Measurements from ENCODE around the gene RSPH10B2. TPM values are rescaled to one million over a fixed set of nuclear protein-coding genes. Genes with fewer than 3 reads are reported as not detected.

Gene RSPH10B2
- total and polyA plus RNA-seq, 2 of the 13 experiments (the other 11 are each of a cell fraction or from before 2014, with no cell fraction given) = 0.31 TPM; not detected in 1

DNA sequence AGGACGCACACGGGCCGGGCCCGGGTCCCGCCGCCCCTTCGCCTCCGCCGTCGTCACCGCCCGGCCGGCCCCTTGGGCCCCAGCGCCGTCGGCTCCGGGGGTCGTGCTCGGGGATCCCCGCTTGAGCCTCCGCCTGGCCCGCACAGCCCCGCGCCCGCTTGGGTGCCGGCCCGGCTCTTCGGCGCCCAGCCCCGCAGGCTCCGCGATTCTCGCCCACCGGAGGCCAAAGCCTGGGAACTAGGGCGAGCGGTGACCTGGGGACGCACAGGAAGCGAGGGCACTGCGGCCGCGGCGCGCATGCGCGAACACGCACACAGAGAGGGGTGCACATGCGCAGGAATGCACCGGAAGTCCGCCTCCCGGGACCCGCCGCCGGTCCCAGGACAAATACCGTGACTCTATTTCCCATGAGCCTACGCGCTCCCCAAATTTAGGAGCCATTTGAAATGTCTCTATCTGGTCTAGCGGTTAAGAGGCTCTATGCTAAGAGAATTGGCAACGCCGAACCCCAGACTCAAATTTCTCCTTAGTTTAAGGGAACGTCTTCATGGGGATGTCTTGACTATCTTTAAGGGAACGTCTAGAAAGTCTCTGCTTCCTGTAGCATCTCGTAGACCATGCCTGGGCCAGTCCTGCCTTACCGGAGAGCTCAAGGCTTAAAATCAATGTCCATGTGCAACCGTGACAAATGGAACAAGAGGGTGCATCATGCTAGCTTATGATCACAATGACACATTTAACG lies 47.1 kb upstream of the RSPH10B2 start, which contains the start of gene ZNF12 (continued):
- TF ChIP-seq ZNF343 (CRISPR knock-in tag; IDR thresholded peaks at IDR 0.05) = no peak
- TF ChIP-seq ZBTB7A (CRISPR knock-in tag; IDR thresholded peaks at IDR 0.05) = no peak
- TF ChIP-seq ZNF143 (CRISPR knock-in tag; IDR thresholded peaks at IDR 0.05) = peak; percentile 89
- no peak for TF ChIP-seq ZNF562 (CRISPR knock-in tag; IDR thresholded peaks at IDR 0.05; ENCODE audit: borderline replicate concordance)
- peak; percentile 72; the same call in 1 of the 2 replicates for TF ChIP-seq ZNF816 (CRISPR knock-in tag; IDR thresholded peaks at IDR 0.05; ENCODE audit: borderline replicate concordance)
- 0 out of 2 replicates have a peak, but pooled peaks have one; percentile 29 for TF ChIP-seq ZNF841 (CRISPR knock-in tag; IDR thresholded peaks at IDR 0.05; ENCODE audit: borderline replicate concordance)
- no peak for TF ChIP-seq SMAD3 (CRISPR knock-in tag; IDR thresholded peaks at IDR 0.05)
- peak; percentile 60; the same call in 1 of the 2 replicates for TF ChIP-seq ZNF776 (CRISPR knock-in tag; IDR thresholded peaks at IDR 0.05)
- TF ChIP-seq LCORL (IDR thresholded peaks at IDR 0.05) = peak; percentile 87
- TF ChIP-seq LCORL (CRISPR knock-in tag; IDR thresholded peaks at IDR 0.05) = peak; percentile 95
- no peak for TF ChIP-seq ZSCAN20 (CRISPR knock-in tag; IDR thresholded peaks at IDR 0.05; ENCODE audit: borderline replicate concordance)
- TF ChIP-seq ASH2L (IDR thresholded peaks at IDR 0.05; ENCODE audit: insufficient read length, low read depth, low read length) = peak; percentile 75
- peak; percentile 82 for TF ChIP-seq POLR2G (IDR thresholded peaks at IDR 0.05; ENCODE audit: low read depth, low read length)
- TF ChIP-seq, protein P1, sequence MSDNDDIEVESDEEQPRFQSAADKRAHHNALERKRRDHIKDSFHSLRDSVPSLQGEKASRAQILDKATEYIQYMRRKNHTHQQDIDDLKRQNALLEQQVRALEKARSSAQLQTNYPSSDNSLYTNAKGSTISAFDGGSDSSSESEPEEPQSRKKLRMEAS (IDR thresholded peaks at IDR 0.05) = peak; percentile 27; the same call in 1 of the 2 replicates
- no peak for TF ChIP-seq ZNF430 (CRISPR knock-in tag; IDR thresholded peaks at IDR 0.05)
- no peak for TF ChIP-seq KLF9 (CRISPR knock-in tag; IDR thresholded peaks at IDR 0.05; ENCODE audit: low read depth)
- TF ChIP-seq, protein P2, sequence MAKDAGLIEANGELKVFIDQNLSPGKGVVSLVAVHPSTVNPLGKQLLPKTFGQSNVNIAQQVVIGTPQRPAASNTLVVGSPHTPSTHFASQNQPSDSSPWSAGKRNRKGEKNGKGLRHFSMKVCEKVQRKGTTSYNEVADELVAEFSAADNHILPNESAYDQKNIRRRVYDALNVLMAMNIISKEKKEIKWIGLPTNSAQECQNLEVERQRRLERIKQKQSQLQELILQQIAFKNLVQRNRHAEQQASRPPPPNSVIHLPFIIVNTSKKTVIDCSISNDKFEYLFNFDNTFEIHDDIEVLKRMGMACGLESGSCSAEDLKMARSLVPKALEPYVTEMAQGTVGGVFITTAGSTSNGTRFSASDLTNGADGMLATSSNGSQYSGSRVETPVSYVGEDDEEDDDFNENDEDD (CRISPR knock-in tag; IDR thresholded peaks at IDR 0.05; ENCODE audit: borderline replicate concordance) = peak; percentile 48; the same call in 1 of the 2 replicates
- no peak; the same call in 1 of the 2 replicates for TF ChIP-seq CENPBD1 (CRISPR knock-in tag; IDR thresholded peaks at IDR 0.05; ENCODE audit: borderline replicate concordance, low read depth)
- 0 out of 2 replicates have a peak, but pooled peaks have one; percentile 27 for TF ChIP-seq FOXP4 (CRISPR knock-in tag; IDR thresholded peaks at IDR 0.05)
- no peak for TF ChIP-seq ZNF224 (CRISPR knock-in tag; IDR thresholded peaks at IDR 0.05)
- TF ChIP-seq ZMAT3 (CRISPR knock-in tag; conservative IDR thresholded peaks at IDR 0.05) = no peak; the same call in 1 of the 2 replicates
- TF ChIP-seq, protein P3, sequence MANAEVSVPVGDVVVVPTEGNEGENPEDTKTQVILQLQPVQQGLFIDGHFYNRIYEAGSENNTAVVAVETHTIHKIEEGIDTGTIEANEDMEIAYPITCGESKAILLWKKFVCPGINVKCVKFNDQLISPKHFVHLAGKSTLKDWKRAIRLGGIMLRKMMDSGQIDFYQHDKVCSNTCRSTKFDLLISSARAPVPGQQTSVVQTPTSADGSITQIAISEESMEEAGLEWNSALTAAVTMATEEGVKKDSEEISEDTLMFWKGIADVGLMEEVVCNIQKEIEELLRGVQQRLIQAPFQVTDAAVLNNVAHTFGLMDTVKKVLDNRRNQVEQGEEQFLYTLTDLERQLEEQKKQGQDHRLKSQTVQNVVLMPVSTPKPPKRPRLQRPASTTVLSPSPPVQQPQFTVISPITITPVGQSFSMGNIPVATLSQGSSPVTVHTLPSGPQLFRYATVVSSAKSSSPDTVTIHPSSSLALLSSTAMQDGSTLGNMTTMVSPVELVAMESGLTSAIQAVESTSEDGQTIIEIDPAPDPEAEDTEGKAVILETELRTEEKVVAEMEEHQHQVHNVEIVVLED (CRISPR knock-in tag; IDR thresholded peaks at IDR 0.05; ENCODE audit: borderline replicate concordance) = peak; percentile 71
- no peak for TF ChIP-seq PITX1 (CRISPR knock-in tag; IDR thresholded peaks at IDR 0.05)
- TF ChIP-seq, protein P4, sequence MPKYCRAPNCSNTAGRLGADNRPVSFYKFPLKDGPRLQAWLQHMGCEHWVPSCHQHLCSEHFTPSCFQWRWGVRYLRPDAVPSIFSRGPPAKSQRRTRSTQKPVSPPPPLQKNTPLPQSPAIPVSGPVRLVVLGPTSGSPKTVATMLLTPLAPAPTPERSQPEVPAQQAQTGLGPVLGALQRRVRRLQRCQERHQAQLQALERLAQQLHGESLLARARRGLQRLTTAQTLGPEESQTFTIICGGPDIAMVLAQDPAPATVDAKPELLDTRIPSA (CRISPR knock-in tag; IDR thresholded peaks at IDR 0.05; ENCODE audit: borderline replicate concordance) = no peak

Data from HepG2 (cell line).